ENCODE results near the gene LAMA2. TPM values are rescaled to one million over a fixed set of nuclear protein-coding genes. Genes with fewer than 3 reads are reported as not detected.

The LAMA2 gene
- total RNA-seq, 1 experiment from 2014 or later = 4.2 TPM

- H4K5ac ChIP-seq (ENCODE audit: insufficient read length, low read depth, low read length) = no peak overlapping the region
- H2BK12ac ChIP-seq (ENCODE audit: insufficient read length, low read depth, low read length) = no peak overlapping the region
- no peaks in the 10 kb centered on the region for H3K27me3 ChIP-seq (ENCODE audit: insufficient read depth, low read length)
- no peaks in the 10 kb centered on the region for H4K20me1 ChIP-seq (ENCODE audit: control insufficient read depth, insufficient read depth, insufficient read length)
- H3K9ac ChIP-seq (ENCODE audit: extremely low read depth, insufficient read length, low read length) = no peak overlapping the region
- no peaks in the 10 kb centered on the region for H3K79me2 ChIP-seq (ENCODE audit: insufficient read depth, low read length)
- Mint-ChIP-seq H3K4me3 (no peak overlapping the region), H3K9me3 (no peaks in the 10 kb centered on the region), H3K27ac (no peak overlapping the region), H3K27me3 (ENCODE audit: low read depth) (no peaks in the 10 kb centered on the region), H3K36me3 (ENCODE audit: insufficient read depth in 1 of 3, low read depth in 3 of 3) (no peaks in the 10 kb centered on the region), H3K4me1 (peaks cover 14 to 17% of the 10 kb centered on the region in 2 experiments)
- H2BK5ac ChIP-seq (ENCODE audit: insufficient read length, low read length) = no peak overlapping the region
- H3K27ac ChIP-seq (ENCODE audit: insufficient read length, low read depth, low read length) = no peak overlapping the region
- no peak overlapping the region for H3K14ac ChIP-seq (ENCODE audit: insufficient read depth, low read length)
- H4K91ac ChIP-seq (ENCODE audit: insufficient read length, low read depth, low read length) = no peak overlapping the region
- no peak overlapping the region for H3K23ac ChIP-seq (ENCODE audit: insufficient read length, low read depth, low read length)
- no peak overlapping the region for H2BK20ac ChIP-seq (ENCODE audit: low read depth, low read length, poor library complexity, severe bottlenecking)
- H2BK15ac ChIP-seq (ENCODE audit: low read depth, low read length) = no peak overlapping the region
- no peak overlapping the region for H3K56ac ChIP-seq (ENCODE audit: insufficient read length, low read depth, low read length)
- no peak for DNase-seq
- no peak overlapping the region for H2AFZ ChIP-seq (ENCODE audit: low read length)
- H3T11ph ChIP-seq (ENCODE audit: low read length) = no peak overlapping the region
- H2BK120ac ChIP-seq (ENCODE audit: low read depth, low read length, poor library complexity, severe bottlenecking) = no peak overlapping the region
- H4K8ac ChIP-seq (replicated peaks; ENCODE audit: insufficient read length, low read depth, low read length) = no peak overlapping the region
- no peak for TF ChIP-seq CTCF (conservative IDR thresholded peaks at IDR 0.05)
- no peaks in the 10 kb centered on the region for H3K79me1 ChIP-seq (ENCODE audit: insufficient read depth, low read depth, low read length, poor library complexity, severe bottlenecking)
- H3K18ac ChIP-seq (ENCODE audit: insufficient read length, low read depth, low read length) = no peak overlapping the region
- H3K4me1 ChIP-seq (ENCODE audit: insufficient read depth, low read length) = no peaks in the 10 kb centered on the region
- no peak overlapping the region for H2AK5ac ChIP-seq (ENCODE audit: insufficient read length, low read length)
- no peaks in the 10 kb centered on the region for H3K9me3 ChIP-seq (ENCODE audit: control insufficient read depth, low read depth, low read length)
- WGBS (ENCODE audit: extremely low coverage, insufficient read length, low lambda C conversion rate) = no CpG with 5 or more reads among the region's 5 CpGs
- no peak overlapping the region for H3K4me2 ChIP-seq (ENCODE audit: insufficient read depth, insufficient read length, low read length)
- H3K23me2 ChIP-seq (ENCODE audit: insufficient read length, low read depth, low read length, poor library complexity, severe bottlenecking) = no peaks in the 10 kb centered on the region
- no peak overlapping the region for H3K4ac ChIP-seq (ENCODE audit: low read depth, low read length)
These were observed 384.1 kb downstream of the LAMA2 start for GRCh38 chr6:129267028-129267427.
